Nephron (organoid): ENCODE results near the gene KCNJ15.
A peak's percentile ranks its signal among the peaks of the same experiment; 100 is the strongest.

Experiments
- H3K27ac Mint-ChIP-seq, 3 experiments: 2 replicates each; pipeline ENCODE4 v1.8.0; 2020; ENCODE audit warnings: mixed read lengths in 3 of 3, mild to moderate bottlenecking in 2 of 3, moderate library complexity in 1 of 3
- H3K27me3 Mint-ChIP-seq: 2 replicates; pipeline ENCODE4 v1.8.0; 2021; ENCODE audit warnings: low read depth, mild to moderate bottlenecking, moderate library complexity, mixed read lengths
- H3K36me3 Mint-ChIP-seq: 2 replicates; pipeline ENCODE4 v1.8.0; 2020; ENCODE audit warnings: low read depth, mixed read lengths
- H3K4me1 Mint-ChIP-seq: 2 replicates; pipeline ENCODE4 v1.8.0; 2020; ENCODE audit warnings: mixed read lengths
- H3K4me3 Mint-ChIP-seq, 3 experiments: 2 replicates each; pipeline ENCODE4 v1.8.0; 2020; ENCODE audit warnings: mild to moderate bottlenecking in 3 of 3, mixed read lengths in 3 of 3, moderate library complexity in 2 of 3
- H3K9me3 Mint-ChIP-seq: 2 replicates; pipeline ENCODE4 v1.8.0; 2020; ENCODE audit warnings: mixed read lengths
- CTCF ChIP-seq, 3 experiments: fragments of 200-600 bp; sonication (generic); IDR thresholded peaks; one replicate each; pipeline ENCODE4 v1.5.0; 2021; ENCODE audit warnings: antibody characterized with exemption in 3 of 3; ENCODE audit not compliant: unreplicated experiment in 3 of 3

Gene KCNJ15

GRCh38 chr21:38254970-38255369, 1.8 kb upstream of the KCNJ15 start:
- H3K4me1 Mint-ChIP-seq: no peaks in the 10 kb centered on the region
- no peak for TF ChIP-seq CTCF (IDR thresholded peaks at IDR 0.05; ENCODE audit: unreplicated experiment in 3 of 3)

GRCh38 chr21:38255571-38256117, 1.1 kb upstream of the KCNJ15 start:
- H3K27me3 Mint-ChIP-seq: peaks cover 9% of the 10 kb centered on the region
- H3K4me1 Mint-ChIP-seq: no peaks in the 10 kb centered on the region
- no peak overlapping the region for H3K4me3 Mint-ChIP-seq
- H3K36me3 Mint-ChIP-seq: no peaks in the 10 kb centered on the region
- no peaks in the 10 kb centered on the region for H3K9me3 Mint-ChIP-seq
- no peak for TF ChIP-seq CTCF (IDR thresholded peaks at IDR 0.05; ENCODE audit: unreplicated experiment in 3 of 3)
- no peak overlapping the region for H3K27ac Mint-ChIP-seq

More at GRCh38 chr21:38254970-38255369, 1.8 kb upstream of the KCNJ15 start:
- H3K4me3 Mint-ChIP-seq: no peak overlapping the region
- no peak overlapping the region for H3K27ac Mint-ChIP-seq
- no peaks in the 10 kb centered on the region for H3K9me3 Mint-ChIP-seq
- H3K36me3 Mint-ChIP-seq: no peaks in the 10 kb centered on the region
- H3K27me3 Mint-ChIP-seq: peaks cover 9% of the 10 kb centered on the region

- Mint-ChIP-seq H3K4me3 (peak overlapping the region; percentile 69 to 87 (median 79)), H3K27ac (peak overlapping the region; percentile 70 to 85 (median 83)), H3K4me1 (no peaks in the 10 kb centered on the region), H3K27me3 (peaks cover 6% of the 10 kb centered on the region), H3K9me3 (no peaks in the 10 kb centered on the region), H3K36me3 (no peaks in the 10 kb centered on the region)
- no peak for TF ChIP-seq CTCF (IDR thresholded peaks at IDR 0.05; ENCODE audit: unreplicated experiment in 3 of 3)
These were observed 876 bp downstream of the KCNJ15 start for GRCh38 chr21:38257667-38258066.

- peaks cover 4% of the 10 kb centered on the region for H3K36me3 Mint-ChIP-seq
- H3K27me3 Mint-ChIP-seq: peaks cover 5% of the 10 kb centered on the region
- H3K9me3 Mint-ChIP-seq: no peaks in the 10 kb centered on the region
- peak overlapping the region; percentile 70 to 85 (median 83) for H3K27ac Mint-ChIP-seq
- H3K4me3 Mint-ChIP-seq: peak overlapping the region; percentile 69 to 87 (median 79)
- no peak for TF ChIP-seq CTCF (IDR thresholded peaks at IDR 0.05; ENCODE audit: unreplicated experiment in 3 of 3)
- H3K4me1 Mint-ChIP-seq: no peaks in the 10 kb centered on the region
These were observed 2.0 kb downstream of the KCNJ15 start for GRCh38 chr21:38258521-38259485.

- peaks cover 4% of the 10 kb centered on the region for H3K36me3 Mint-ChIP-seq
- H3K4me1 Mint-ChIP-seq: peaks cover 3% of the 10 kb centered on the region
- TF ChIP-seq CTCF (IDR thresholded peaks at IDR 0.05; ENCODE audit: unreplicated experiment in 3 of 3): no peak
- H3K4me3 Mint-ChIP-seq: peak overlapping the region; percentile 69 to 87 (median 79)
- H3K27ac Mint-ChIP-seq: peak overlapping the region; percentile 70 to 85 (median 83)
- H3K27me3 Mint-ChIP-seq: peaks cover 5% of the 10 kb centered on the region
- H3K9me3 Mint-ChIP-seq: no peaks in the 10 kb centered on the region
These were observed 2.9 kb downstream of the KCNJ15 start for GRCh38 chr21:38259665-38260064.
